HG02763 (cell line): ENCODE measurements around the gene ETFB.

Experiments
- ATAC-seq: cut with Tn5 transposase; IDR thresholded peaks from one replicate; pipeline ENCODE4 v1.9.1; 2021; ENCODE audit warnings: mild to moderate bottlenecking, moderate library complexity; ENCODE audit not compliant: unreplicated experiment

The ETFB gene

DNA sequence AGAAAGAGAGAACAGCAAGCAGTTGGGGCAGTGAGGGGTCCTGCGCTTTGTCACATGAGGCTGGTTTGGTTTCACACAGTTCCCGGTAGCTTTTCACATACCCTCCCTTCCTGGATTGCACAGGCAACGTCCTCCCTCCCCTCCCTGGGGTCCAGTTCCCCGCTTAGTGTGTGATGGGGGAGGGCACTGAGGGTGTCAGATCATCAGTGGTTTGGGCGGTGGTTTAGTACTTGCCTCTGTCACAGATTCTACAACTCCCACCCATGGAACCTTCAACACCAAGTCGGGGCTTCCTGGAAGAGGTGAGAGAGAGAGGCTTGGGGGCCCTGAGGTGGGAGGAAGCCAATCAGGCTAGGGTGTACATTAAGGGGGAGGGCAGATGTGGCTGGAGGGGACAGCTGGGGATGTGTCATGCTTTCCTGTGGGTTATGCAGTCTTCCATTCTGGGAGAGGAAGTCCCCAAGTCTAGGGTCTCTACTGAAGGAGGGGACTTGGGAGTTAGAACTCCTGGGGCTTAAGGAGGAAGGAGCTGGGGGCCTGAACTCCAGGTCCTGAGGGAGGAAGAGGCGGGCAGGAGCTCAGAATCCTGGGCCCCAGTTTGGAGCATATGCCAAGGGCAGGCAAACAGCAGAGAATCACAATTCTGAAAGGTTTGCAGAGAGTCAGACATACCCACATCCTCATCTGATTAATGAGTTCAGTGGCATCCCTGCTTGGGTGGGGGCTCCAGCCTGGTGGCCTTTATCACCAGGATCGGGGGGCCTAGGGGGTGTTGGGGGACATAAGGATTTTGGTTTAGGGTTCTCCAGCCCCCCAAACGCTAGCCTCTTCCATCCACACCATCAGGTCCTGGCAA, 6.7 kb upstream of the ETFB start, which contains the start of gene NKG7:
Gene NKG7 (minus strand): TSS at position 6 of the 856 bp plus-strand sequence. CDS start 119 bp downstream, outside the sequence.
- ATAC-seq, result no peak

DNA sequence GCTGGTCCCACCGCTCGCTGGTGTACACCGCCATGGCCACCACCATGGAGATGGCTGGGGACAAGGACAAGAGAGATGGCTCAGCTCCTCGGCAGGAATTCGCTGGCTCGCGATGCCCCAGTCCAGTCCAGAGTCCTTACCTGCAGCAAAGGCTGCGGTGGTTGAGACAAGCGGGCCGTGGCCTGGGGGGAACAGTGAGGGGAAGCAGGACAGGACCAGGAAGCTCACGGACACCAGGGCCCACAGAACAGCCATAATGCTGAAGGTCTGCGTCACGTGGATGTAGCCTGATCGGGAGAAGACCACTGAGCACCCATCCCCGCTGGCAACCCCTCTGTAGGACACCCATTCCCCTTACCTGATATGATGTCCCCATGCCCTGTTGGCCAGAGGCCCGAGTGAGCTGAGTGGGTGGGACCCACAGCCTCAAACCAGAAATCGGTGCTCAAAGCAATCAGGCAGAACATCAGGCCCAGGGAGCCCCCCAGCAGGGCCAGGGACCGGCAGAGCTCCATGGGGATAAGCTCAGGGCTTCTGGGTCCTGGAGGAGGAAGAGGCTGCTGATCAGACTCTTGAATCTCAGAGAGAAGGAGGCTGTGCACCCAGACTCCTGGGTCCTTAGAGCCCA, 5.9 kb upstream of the ETFB start:
- ATAC-seq, result no peak

DNA sequence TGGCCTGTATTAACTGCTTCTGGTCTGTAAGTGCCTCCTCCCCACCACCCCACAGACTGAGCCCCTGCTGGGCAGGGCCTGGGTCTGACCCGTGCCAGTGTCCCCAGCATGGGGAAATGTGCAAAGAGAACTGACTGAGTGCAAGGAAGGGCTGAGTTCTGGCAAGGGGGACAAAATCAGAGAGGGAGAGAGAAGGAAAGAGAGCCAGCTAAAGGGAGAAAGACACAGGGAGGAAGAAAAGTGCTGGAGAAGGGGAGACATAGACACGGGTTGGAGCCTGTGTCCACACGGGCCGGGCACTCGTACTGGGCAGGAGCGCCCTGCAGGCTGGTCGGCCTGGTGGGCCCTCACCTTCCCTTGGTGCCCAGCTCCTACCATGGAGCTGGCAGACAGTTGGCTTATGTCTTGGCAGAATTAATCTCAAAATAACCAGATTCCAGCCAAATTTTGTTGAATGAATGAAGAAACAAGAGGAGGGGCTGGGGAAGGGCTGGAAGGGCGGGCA, 5.0 kb upstream of the ETFB start:
- ATAC-seq, result no peak

DNA sequence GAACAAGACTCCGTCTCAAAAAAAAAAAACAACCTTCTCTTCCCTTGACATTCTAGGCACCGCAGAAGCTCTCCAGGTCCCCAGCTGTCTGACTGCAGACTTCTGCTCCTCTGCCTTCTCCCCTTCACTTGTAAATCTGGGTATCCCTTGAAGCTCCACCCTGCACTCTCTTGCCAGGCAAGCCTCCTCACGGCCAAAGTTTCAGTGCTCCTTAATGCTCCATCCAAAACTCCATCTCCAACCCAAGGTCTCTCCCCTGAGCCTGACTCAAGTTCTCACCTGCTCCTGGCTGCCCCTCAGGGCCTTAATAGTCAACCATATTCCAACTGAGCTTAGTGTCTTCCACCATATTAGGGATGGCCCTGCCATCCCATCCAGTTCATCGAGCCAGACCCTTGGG, 4.0 kb upstream of the ETFB start:
- ATAC-seq, result no peak

DNA sequence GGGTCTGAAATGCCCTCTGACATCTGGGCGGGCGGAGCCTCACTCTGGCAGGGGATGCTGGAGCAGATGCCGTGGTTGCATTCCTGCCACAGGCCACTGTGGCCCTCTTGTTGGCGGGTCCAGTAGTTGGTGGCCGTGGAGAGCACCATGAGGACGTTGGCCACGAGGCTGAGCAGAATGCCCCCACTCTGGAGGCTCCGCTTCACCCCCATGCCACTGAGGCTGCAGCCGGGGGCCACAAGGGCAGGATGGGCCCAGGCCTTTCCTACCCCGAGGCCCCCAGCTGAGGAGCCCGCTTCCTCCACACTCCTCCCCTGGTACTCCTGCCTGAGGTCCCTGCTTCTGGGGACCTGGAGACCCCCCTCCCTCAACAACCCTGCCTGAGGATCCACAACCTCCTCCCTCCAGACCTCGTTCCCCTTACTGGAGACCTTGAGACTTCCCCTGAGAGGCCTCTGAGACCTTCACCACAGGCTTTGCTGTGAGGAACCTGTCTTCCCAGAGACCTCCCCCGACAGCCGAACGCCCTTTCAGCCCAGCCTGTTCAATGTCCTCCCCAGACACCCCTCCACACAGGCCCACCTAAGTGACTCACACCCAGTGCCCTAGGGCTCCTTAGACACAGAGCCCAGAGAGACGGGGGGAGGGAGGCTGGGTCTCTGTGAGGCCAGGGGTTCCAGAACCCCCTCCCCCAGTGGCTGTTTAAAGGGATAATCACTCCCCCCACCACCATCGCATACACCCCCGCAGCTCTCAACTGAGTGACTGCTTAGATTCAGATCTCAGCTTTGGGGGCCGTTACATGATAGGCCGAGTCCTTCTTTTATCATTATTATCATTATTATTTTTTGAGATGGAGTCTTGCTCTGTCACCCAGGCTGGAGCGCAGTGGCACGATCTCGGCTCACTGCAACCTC, 2.4 kb upstream of the ETFB start, which contains the start of gene CLDND2:
Gene CLDND2 (minus strand): TSS at position 638 of the 917 bp plus-strand sequence. CDS start 426 bp downstream, at position 212.
- ATAC-seq, result no peak

DNA sequence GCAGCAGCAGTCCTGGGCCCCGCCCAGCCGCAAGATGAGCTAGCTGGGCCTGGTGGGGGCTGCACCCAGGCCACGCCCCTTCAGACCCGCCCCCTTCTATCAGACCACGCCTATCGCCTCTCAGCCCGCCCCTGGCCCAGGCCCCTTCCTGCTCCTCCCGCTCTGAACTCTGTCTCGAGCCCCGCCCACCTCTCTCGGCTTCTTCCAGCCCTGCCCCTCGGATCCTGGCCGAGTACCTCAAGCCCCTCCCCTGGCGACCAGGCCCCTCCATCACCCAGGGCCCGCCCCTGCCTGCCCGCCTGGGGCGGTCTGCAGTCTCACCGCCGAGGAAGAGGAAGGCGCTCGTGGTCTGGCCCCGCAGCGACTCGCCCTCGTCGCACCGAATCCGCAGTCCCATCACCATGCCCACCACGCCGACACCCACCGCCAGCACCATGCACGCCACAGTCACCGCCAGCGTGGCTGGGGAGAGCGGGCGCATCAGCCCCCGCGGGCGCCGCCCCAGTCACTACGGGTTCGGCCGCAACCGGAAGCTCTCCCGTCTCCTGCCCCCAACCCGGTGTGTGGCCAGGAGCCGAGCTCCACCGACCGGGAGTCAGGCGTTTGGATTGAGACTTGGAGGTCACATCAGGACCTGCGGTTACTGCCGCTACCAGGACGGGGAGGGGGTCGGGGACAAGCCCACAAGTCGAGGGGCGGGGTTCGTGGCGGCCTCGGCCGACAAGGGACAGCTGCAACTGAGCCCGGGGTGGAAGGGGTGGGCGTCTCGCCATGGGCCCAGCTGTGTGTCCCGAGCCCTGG, 1.6 kb upstream of the ETFB start:
- ATAC-seq, result peak; percentile 70

DNA sequence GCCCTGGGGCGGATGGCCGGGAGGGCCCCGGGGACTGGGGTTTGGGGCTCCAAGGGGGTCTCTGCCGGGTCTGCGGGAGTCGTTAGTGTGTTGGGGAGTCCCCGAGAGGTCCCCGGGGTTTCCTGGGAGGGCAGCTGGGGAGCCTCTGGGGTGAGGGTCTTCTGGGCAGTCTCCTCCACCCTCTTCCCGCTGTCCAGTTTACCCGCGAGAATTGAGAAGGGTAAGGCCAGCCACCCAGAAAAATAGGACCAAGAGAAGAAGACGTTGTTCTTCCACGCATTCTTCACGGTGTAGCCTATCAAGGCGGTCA, 1.0 kb upstream of the ETFB start:
- ATAC-seq, result peak; percentile 4

DNA sequence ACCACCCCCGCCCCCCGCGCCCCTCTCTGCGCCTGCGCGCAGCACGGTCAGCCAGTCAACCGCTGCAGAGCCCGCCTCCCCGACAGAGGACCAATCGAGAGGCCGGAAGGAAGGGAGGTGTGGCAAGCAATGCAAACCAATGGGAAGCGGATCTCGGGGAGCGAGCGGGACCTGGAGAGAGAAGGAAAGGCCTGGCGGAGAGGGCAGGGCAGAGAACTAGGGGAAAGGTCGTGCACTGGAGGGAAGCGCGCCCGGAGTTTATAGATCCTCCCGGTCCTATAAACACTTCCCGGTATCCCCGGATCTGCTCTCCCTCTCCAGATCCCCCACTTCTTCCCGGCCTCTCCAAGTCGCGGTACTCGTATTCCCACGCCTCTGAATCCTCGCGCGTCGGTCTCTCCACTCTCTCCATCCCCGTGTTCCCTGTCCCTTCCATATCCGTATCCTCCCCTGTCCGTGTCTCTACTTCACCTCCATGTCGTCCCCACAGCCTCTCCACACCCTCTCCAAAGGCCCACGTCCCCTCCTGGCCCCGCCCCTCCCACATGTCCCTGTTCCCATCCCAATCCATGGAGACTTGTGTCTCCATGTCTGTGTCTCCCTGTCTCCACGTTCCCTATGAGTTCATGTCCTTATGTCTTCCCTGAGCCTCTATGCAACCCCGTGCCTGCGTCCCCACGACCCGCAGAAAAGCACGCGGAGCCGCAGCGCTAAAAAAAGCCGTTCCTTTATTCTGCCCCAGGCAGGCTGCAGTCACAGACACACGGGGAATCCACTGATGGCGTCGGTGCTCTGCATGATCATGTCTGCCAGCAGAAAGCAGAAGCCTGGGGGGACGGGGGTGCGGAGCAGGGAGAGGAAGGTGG, 434 bp upstream of the ETFB start:
- ATAC-seq, result peak; percentile 58

DNA sequence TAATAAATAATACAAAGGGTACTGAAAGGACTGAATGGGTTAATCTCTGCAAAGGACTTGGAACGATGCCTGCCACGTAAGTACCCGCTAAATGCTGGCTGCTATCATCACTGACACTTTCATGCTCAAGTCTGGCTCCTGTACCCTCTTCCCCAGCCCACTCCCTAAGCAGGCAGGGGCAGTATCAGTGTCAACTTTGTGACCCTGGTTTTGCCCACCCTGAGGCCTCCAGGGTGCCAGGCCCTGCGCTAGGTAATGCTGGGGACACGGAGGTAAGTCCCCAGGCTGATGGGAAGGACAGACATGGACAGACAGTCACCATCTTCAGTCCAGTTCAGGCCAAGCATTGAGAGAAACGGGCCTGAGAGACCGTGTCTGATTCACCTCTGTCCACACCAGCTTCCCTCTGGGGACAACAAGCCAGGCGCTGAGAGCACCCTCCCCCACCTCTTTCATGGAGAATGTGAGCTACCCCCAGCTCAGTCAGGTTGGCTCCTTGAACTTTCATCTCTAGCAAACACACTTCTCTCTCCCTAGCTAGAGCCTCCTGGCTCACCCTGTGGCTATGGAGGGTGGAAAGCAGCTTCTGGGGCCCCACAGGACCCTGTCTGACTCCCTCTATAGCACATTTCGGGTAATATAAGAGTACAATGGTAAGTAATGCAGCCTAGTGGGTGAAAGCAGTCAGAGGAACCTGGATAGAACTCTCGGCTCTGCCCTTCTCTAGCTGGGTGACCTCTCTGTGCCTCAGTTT, 800 bp downstream of the ETFB start:
- ATAC-seq, result no peak

DNA sequence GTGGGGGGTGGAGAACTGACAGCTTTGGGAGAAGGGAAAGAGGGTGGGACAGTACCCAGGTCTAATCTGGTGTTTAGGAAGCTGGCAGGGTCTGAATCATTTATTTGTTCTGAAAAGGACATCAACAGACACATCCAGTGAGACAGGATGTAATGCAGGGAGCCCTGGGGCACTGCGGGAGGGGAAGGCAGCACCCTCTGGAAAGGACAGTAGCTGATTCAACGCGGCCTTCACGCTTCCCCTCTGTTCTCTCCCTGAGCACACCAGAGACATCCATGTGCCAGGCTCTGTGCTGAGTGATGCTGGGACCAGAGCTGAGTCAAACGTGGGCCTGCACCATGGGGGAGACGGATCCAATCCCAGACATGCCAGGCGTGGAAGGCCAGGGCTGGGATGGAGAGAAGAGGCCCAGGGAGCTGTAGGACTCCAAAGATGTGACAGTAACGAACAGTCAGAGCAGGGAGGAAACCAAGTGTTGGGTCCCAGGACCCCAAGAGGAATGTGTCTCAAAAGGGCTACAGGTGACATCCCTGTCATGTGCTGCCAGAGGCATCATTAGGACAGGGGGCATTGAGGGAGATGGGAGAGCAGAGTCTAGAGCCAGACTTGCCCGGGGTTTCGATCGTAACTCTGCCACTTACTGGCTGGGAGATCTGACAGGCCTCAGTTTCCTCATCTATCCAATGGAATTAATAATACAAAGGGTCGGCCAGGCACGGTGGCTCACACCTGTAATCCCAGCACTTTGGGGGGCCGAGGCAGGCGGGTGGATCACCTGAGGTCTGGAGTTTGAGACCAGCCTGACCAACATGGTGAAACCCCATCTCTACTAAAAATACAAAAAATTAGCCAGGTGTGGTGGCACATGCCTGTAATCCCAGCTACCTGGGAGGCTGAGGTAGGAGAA, 1.7 kb downstream of the ETFB start:
- ATAC-seq, result no peak

DNA sequence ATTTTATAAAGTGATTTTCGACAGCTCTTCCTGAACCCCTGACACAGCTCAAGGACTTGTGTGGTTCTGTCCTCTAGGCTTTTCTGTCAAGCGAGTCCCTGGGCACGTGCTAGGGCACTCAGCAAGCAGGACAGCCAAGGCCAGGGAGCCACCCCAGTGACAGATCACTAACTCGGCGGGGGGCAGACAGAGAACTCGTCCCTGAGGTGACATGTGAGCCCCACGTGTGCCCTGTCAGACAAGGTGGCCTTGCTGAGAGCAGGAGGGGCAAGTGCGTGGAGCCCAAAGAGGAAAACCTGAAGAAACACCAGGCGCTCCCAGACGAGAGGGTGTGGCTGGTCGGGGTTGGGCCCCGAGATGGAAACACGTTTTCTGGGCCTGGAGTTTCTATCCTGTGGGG, 4.9 kb downstream of the ETFB start:
- ATAC-seq, result no peak

DNA sequence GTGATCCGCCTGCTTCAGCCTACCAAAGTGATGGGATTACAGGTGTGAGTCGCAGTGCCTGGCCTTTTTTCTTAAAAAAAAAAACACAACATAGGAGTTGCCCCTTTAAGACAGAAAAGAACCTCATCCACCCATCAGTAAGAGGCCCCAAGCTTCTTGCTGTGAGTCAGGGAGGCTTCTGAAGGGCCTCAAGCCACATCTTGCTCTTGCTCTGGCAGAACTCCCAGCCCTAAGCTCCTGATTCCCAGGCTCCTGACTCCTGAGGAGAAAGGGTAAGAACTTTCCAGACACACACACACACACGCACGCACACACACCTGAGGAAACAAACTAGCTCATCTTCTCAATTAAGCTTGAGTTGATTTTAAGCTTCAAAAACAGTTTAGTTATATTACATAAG, 6.9 kb downstream of the ETFB start:
- ATAC-seq, result no peak

DNA sequence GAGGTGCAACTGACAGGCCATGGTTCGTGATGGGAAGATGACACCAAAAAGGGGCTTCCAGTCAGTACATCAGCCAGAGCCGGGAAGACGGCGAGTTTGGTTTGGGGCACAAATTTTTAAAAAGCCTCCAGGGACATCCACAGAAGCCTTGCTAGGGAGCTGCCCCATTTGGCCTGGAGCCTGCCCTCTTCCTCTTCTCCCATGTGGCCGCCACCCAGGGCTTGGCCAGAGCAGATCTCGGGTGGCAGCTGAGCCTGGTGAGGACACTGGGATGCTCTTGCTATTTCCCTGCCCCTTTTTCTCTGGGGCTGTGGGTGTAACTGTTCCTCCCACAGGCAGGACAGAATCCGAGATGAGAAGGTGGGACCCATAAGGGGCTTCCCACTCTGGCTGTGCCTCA, 8.2 kb downstream of the ETFB start:
- ATAC-seq, result no peak

DNA sequence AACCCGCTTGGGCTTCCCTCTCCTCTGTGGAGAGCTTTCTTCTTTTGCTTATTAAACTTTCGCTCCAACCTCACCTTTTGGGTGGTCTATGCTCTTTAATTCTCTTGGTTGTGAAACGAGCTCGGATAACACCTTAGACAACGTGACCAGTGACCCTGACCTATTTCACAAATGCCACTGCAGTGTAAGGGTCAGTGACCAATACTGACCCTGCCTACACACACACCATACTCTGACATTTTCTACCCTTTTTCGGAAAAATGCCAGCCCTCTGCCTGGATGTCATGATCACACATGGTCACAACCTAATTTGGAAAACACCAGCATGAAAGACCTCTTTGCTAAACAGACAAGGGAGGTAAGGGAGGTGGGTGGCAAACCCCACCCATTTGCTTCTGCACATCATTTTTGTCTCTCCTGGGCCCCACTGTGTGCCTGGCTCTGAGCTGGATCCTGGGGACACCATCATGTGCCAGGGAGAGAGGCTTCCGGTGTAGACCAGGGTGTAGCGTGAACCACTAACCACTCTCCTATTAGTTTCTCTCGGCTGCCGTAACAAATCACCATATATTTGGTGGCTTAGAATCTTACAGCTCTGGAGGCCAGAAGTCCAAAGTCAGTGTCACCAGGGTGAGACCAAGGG, 9.9 kb downstream of the ETFB start:
- ATAC-seq, result no peak

DNA sequence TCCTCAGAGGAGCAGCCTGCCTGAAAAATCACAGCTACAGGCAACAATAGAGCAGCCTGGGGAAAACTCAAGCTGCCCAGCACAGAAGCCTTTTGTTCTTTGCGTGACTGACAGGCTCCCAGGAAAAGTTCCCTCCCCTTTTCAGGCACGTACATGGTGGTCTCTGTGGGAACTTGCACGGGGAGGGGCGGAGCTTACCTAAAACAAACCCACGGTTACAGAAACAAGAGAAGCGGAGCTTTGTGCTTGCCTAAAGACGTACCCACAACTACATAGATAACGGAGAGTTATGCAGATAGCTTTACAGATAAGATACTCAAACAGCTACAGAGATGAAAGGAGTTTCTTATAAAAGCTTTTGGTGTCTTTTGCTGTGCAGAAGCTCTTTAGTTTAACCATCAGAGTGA, 11.4 kb downstream of the ETFB start:
- no peak for ATAC-seq

DNA sequence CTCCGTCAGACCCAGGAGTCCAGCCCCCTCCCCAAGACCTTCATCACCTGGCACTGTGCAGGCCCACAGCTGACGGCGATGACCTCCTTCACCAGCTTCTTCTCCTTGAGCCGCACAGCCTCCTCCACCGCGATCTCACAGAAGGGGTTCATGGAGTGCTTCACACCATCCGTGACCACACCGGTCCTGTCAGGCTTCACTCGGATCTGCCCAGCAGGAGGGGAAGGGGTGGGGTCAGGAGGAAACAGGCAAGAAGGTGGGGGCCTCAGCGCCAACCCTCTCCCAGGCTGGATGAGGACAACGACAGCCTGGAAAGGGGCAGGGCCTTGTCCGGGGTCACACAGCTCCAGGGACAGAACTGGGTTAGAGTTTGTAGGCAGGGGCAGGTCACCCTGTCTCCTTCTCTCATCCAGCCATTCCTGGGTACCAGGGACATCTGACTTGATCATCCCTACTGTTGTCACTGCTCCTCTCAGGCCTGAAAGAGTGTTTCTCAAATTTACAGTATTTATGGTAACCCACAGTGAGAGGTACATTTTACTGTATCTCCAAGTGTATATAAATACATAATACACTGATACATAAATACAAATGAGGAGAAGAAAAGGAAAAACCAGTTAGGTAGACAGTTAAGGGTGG, 12.0 kb downstream of the ETFB start:
- no peak for ATAC-seq
